Stimulated activated CD4-positive, alpha-beta T cell treated with anti-CD3 and anti-CD28 coated beads, Interleukin-15, amount 100 ng/mL, for 48 hours (primary cell): ENCODE data around the gene MAPKAPK2.
"Not testable (repeated sequence)": the region's sequence is repeated elsewhere in the genome, so short reads cannot be mapped to it uniquely, and the experiment has no call there.

ENCODE experiments used
- DNase-seq, 2 donors: peaks; one replicate each; pipeline ENCODE4 v3.0.0-alpha.2; 2020; ENCODE audit warnings: low read depth in 2 of 2

The MAPKAPK2 gene

GRCh38 chr1:206774093-206774492 is 89.4 kb downstream of the MAPKAPK2 start:
- DNase-seq, result no peak

- DNase-seq, result no peak
Observed at GRCh38 chr1:206776229-206776628, 91.5 kb downstream of the MAPKAPK2 start.

- no peak for DNase-seq
Observed at GRCh38 chr1:206778031-206778430, 93.3 kb downstream of the MAPKAPK2 start.

- DNase-seq, result not testable (repeated sequence)
Observed at GRCh38 chr1:206778911-206779310, 94.2 kb downstream of the MAPKAPK2 start.

- no peak for DNase-seq
Observed at GRCh38 chr1:206779638-206780037, 94.9 kb downstream of the MAPKAPK2 start.

- DNase-seq, result no peak
Observed at GRCh38 chr1:206782448-206782847, 97.7 kb downstream of the MAPKAPK2 start.

GRCh38 chr1:206783506-206783905 is 98.8 kb downstream of the MAPKAPK2 start:
- no peak for DNase-seq
